Measurements from ENCODE around the gene LRRC46.

The LRRC46 gene

GRCh38 chr17:47831003-47831933, at the start of gene LRRC46, which contains the start of gene MRPL10:
LRRC46 (plus strand) TSS chr17:47831670; CDS start chr17:47831990, 320 bp downstream.
MRPL10 (minus strand) TSS chr17:47831541; CDS start chr17:47831511, 30 bp downstream.
- in situ Hi-C loops (cut with MboI; ENCODE audit: low sequenced_read_pairs) = no loop called here

- in situ Hi-C loops (cut with MboI; ENCODE audit: low sequenced_read_pairs) = no loop called here
Observed at GRCh38 chr17:47785538-47786123, 45.8 kb upstream of the LRRC46 start.

- in situ Hi-C loops (cut with MboI; ENCODE audit: low sequenced_read_pairs) = no loop called here
Observed at GRCh38 chr17:47789611-47790561, 41.6 kb upstream of the LRRC46 start.

GRCh38 chr17:47791025-47791424, 40.4 kb upstream of the LRRC46 start:
- in situ Hi-C loops (cut with MboI; ENCODE audit: low sequenced_read_pairs) = no loop called here

GRCh38 chr17:47792457-47792856, 39.0 kb upstream of the LRRC46 start:
- in situ Hi-C loops (cut with MboI; ENCODE audit: low sequenced_read_pairs) = no loop called here

GRCh38 chr17:47792979-47793378, 38.5 kb upstream of the LRRC46 start:
- in situ Hi-C loops (cut with MboI; ENCODE audit: low sequenced_read_pairs) = no loop called here

GRCh38 chr17:47797797-47798196, 33.7 kb upstream of the LRRC46 start:
- in situ Hi-C loops (cut with MboI; ENCODE audit: low sequenced_read_pairs) = no loop called here

- in situ Hi-C loops (cut with MboI; ENCODE audit: low sequenced_read_pairs) = no loop called here
Observed at GRCh38 chr17:47800686-47801085, 30.8 kb upstream of the LRRC46 start.

- in situ Hi-C loops (cut with MboI; ENCODE audit: low sequenced_read_pairs) = no loop called here
Observed at GRCh38 chr17:47801176-47801765, 30.2 kb upstream of the LRRC46 start.

- in situ Hi-C loops (cut with MboI; ENCODE audit: low sequenced_read_pairs) = no loop called here
Observed at GRCh38 chr17:47801906-47802305, 29.6 kb upstream of the LRRC46 start.

- in situ Hi-C loops (cut with MboI; ENCODE audit: low sequenced_read_pairs) = no loop called here
Observed at GRCh38 chr17:47802341-47803022, 29.0 kb upstream of the LRRC46 start.

GRCh38 chr17:47803201-47803600, 28.3 kb upstream of the LRRC46 start:
- in situ Hi-C loops (cut with MboI; ENCODE audit: low sequenced_read_pairs) = no loop called here

- in situ Hi-C loops (cut with MboI; ENCODE audit: low sequenced_read_pairs) = no loop called here
Observed at GRCh38 chr17:47803751-47804150, 27.7 kb upstream of the LRRC46 start.

- in situ Hi-C loops (cut with MboI; ENCODE audit: low sequenced_read_pairs) = no loop called here
Observed at GRCh38 chr17:47804461-47804860, 27.0 kb upstream of the LRRC46 start.

- in situ Hi-C loops (cut with MboI; ENCODE audit: low sequenced_read_pairs) = no loop called here
Observed at GRCh38 chr17:47806026-47806912, 25.2 kb upstream of the LRRC46 start.

GRCh38 chr17:47806913-47807255, 24.6 kb upstream of the LRRC46 start:
- in situ Hi-C loops (cut with MboI; ENCODE audit: low sequenced_read_pairs) = no loop called here

GRCh38 chr17:47807421-47807820, 24.0 kb upstream of the LRRC46 start:
- in situ Hi-C loops (cut with MboI; ENCODE audit: low sequenced_read_pairs) = no loop called here

- in situ Hi-C loops (cut with MboI; ENCODE audit: low sequenced_read_pairs) = no loop called here
Observed at GRCh38 chr17:47808036-47808829, 23.2 kb upstream of the LRRC46 start.
